GM12892 (cell line): ENCODE data around the gene TMEM40.

Experiments
- POLR2A ChIP-seq: IDR thresholded peaks from 2 replicates; pipeline ENCODE4 v1.6.1; 2011; ENCODE audit warnings: low read depth, low read length, control low read depth
- POLR2AphosphoS5 ChIP-seq: IDR thresholded peaks from 2 replicates; pipeline ENCODE4 v1.6.1; 2011; ENCODE audit warnings: low read depth, low read length, control low read depth

DNA sequence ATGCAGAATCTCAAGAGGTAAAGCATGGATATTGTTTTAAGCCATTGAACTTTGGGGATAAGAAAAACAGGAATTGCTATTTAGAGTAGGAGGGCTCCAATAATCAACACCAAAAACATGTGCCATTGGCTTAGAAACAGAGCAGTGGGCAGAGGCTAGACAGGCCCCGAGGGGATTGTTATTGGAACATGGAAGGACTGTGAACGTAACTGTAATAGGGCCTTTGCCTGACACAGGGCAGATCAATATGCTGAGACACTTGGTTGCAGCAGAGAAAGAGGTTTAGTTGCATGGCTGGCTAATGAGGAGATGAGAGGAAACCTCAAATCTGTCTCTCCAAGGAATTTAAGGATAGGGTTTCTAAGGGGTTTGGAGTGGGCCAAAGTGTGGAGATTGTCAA lies 58.3 kb downstream of the TMEM40 start:
- TF ChIP-seq POLR2A: no peak
- no peak for TF ChIP-seq POLR2AphosphoS5
